Adrenal gland (tissue), 12 donors: ENCODE data around the gene SEMA5A. TPM values are rescaled to one million over a fixed set of nuclear protein-coding genes. Genes with fewer than 3 reads are reported as not detected.

Experiments
- DNase-seq, 7 donors: peaks; one replicate each; pipeline ENCODE4 v3.0.0-alpha.2; 2019 to 2020
- H3K27ac ChIP-seq, 5 donors: fragments of 200-600 bp; sonication (generic) in 4 of 5; 1 replicate in 3 of 5; 2 replicates in 2 of 5; pipeline versions ENCODE4 v1.5.1 to v1.8.0; 2016 to 2020; ENCODE audit warnings: mild to moderate bottlenecking in 1 of 5
- H3K27me3 ChIP-seq: fragments of 200-600 bp; 2 replicates; pipeline ENCODE4 v1.8.0; 2021
- H3K36me3 ChIP-seq, 2 donors: fragments of 200-600 bp; replicated peaks in 1 of 2; 1 replicate in 1 of 2; 2 replicates in 1 of 2; pipeline versions ENCODE4 v1.5.1 to v1.8.0; 2018 to 2022
- H3K4me1 ChIP-seq, 2 donors: fragments of 200-600 bp; replicated peaks in 1 of 2; 1 replicate in 1 of 2; 2 replicates in 1 of 2; pipeline versions ENCODE4 v1.5.1 to v1.8.0; 2018 to 2021
- H3K4me3 ChIP-seq, 4 donors: fragments of 200-600 bp; sonication (generic) in 3 of 4; one replicate each; pipeline ENCODE4 v1.5.1; 2016 to 2018
- H3K9me3 ChIP-seq, 3 donors: fragments of 200-600 bp; sonication (generic) in 1 of 3; replicated peaks in 1 of 3; 1 replicate in 2 of 3; 2 replicates in 1 of 3; pipeline versions ENCODE4 v1.5.1 to v1.8.0; 2016 to 2021
- POLR2A ChIP-seq, 2 donors: fragments of 450-650 bp; IDR thresholded peaks; one replicate each; pipeline ENCODE4 v1.6.1; 2017; ENCODE audit warnings: antibody characterized with exemption in 2 of 2, mild to moderate bottlenecking in 2 of 2, moderate library complexity in 1 of 2
- WGBS, 4 donors: extraction: QIAGEN DNeasy Blood & Tissue Kit in 2 of 4; methylation state at CpG; one replicate each; pipeline versions ENCODE4 v1.1.5 to v1.1.7; 2013 to 2017; 5-methylcytosine and 5-hydroxymethylcytosine counted together
- intact Hi-C, 2 donors: fragments of 100-400 bp; cut with DNase I; formaldehyde crosslinking; loops; one replicate each; pipeline versions ENCODE4 v1.14.1 to v1.15.0; 2022 to 2023
- polyA plus RNA-seq, 3 donors: library from polyadenylated mRNA; stranded (reverse); fragments of 200-250 nt in 2 of 3; fragments of 350-450 nt in 1 of 3; fragmentation: Illumina TruSeq in 1 of 3; extraction: RNeasy Lipid Tissue Mini Kit (QIAGEN cat#74804) in 1 of 3; gene quantifications; one replicate each; pipeline ENCODE4 v1.2.3, GENCODE V29; 2013 to 2014
- total RNA-seq, 9 donors: library from RNA; depleted of rRNA in 4 of 9; stranded (reverse); fragments of >200 nt in 4 of 9; fragments of 120-200 nt in 1 of 9; fragmentation: NEBNext Ultra II Directional in 1 of 9; extraction: Animal tissue kit (Norgen Biotek cat#: 25700) in 1 of 9; gene quantifications; one replicate each; pipeline versions ENCODE4 v1.1.0 to v1.2.4, GENCODE V29; 2013 to 2023
- TF ChIP-seq, protein P1 (sequence below), 6 experiments: fragments of 450-650 bp in 4 of 6; fragments of 200-600 bp in 2 of 6; sonication (generic) in 1 of 6; IDR thresholded peaks; 1 replicate in 5 of 6; 2 replicates in 1 of 6; pipeline versions ENCODE4 v1.5.1 to v1.8.0; 2016 to 2021; ENCODE audit warnings: antibody characterized with exemption in 6 of 6, mild to moderate bottlenecking in 2 of 6, moderate library complexity in 1 of 6
- donor health status: healthy with polysubstance abuse.
- donor health status: Bipolar disorder and iron deficiency.
- donor health status: DM: yes; HTN: yes; CAD: no.
- donor health status: DM: no; HTN: no; CAD: no.
- donor health status: DM: no; HTN: no; CAD: no.
- donor health status: DM: yes; HTN: yes; CAD: no.

SEMA5A gene
- total and polyA plus RNA-seq, 12 donors, result 0.40 to 6.0 (median 2.6) TPM

GRCh38 chr5:9500625-9501024 lies 45.2 kb downstream of the SEMA5A start:
- WGBS, 4 donors, result 65 to 77% (median 66%) methylated on average over 2 of the region's 2 CpGs

DNA sequence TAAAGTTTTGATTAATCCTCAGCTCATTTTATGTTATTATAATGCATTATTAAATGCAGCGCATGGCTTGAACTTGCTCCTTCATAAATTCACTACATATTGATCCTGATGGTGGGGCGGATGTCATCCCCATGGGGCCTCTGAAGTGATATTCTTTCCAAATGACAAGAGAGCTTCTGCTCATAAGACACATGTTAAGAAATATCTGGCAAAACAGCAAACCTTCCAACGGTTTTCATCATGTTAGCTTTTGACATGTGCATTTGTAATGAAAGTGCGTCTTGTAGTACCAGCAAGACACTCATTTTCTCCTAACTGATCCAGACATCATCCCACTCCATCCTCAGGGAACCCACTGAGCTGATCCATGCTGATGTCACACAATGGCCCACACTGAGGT lies 45.7 kb downstream of the SEMA5A start:
- WGBS, 4 donors, result 82 to 85% (median 84%) methylated on average over 4 of the region's 4 CpGs

More at GRCh38 chr5:9500625-9501024, 45.2 kb downstream of the SEMA5A start:
- H3K36me3 ChIP-seq, result no peaks in the 10 kb centered on the region
- intact Hi-C loops, result no loop called here
- no peak overlapping the region for H3K4me3 ChIP-seq
- DNase-seq, result no peak
- no peaks in the 10 kb centered on the region for H3K9me3 ChIP-seq
- no peaks in the 10 kb centered on the region for H3K4me1 ChIP-seq
- H3K27me3 ChIP-seq, result peaks cover 4% of the 10 kb centered on the region
- no peak overlapping the region for H3K27ac ChIP-seq
- no peak for TF ChIP-seq POLR2A (IDR thresholded peaks at IDR 0.05)
- TF ChIP-seq, protein P1, sequence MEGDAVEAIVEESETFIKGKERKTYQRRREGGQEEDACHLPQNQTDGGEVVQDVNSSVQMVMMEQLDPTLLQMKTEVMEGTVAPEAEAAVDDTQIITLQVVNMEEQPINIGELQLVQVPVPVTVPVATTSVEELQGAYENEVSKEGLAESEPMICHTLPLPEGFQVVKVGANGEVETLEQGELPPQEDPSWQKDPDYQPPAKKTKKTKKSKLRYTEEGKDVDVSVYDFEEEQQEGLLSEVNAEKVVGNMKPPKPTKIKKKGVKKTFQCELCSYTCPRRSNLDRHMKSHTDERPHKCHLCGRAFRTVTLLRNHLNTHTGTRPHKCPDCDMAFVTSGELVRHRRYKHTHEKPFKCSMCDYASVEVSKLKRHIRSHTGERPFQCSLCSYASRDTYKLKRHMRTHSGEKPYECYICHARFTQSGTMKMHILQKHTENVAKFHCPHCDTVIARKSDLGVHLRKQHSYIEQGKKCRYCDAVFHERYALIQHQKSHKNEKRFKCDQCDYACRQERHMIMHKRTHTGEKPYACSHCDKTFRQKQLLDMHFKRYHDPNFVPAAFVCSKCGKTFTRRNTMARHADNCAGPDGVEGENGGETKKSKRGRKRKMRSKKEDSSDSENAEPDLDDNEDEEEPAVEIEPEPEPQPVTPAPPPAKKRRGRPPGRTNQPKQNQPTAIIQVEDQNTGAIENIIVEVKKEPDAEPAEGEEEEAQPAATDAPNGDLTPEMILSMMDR (IDR thresholded peaks at IDR 0.05), result no peak

GRCh38 chr5:9499498-9499876 lies 46.4 kb downstream of the SEMA5A start:
- intact Hi-C loops, result no loop called here
- Histone ChIP-seq H3K9me3 (no peaks in the 10 kb centered on the region), H3K4me1 (no peaks in the 10 kb centered on the region), H3K4me3 (no peak overlapping the region), H3K27ac (no peak overlapping the region), H3K36me3 (no peaks in the 10 kb centered on the region), H3K27me3 (peaks cover 4% of the 10 kb centered on the region)
- DNase-seq, result no peak
- no peak for TF ChIP-seq POLR2A (IDR thresholded peaks at IDR 0.05)
- TF ChIP-seq, protein P1 (IDR thresholded peaks at IDR 0.05), result no peak
- 70 to 92% (median 85%) methylated on average over 1 of the region's 1 CpG for WGBS, 4 donors

More for the DNA sequence above, 45.7 kb downstream of the SEMA5A start:
- Histone ChIP-seq H3K27me3 (peaks cover 4% of the 10 kb centered on the region), H3K36me3 (no peaks in the 10 kb centered on the region), H3K27ac (no peak overlapping the region), H3K4me3 (no peak overlapping the region), H3K4me1 (no peaks in the 10 kb centered on the region), H3K9me3 (no peaks in the 10 kb centered on the region)
- TF ChIP-seq, protein P1 (IDR thresholded peaks at IDR 0.05), result no peak
- no peak for TF ChIP-seq POLR2A (IDR thresholded peaks at IDR 0.05)
- intact Hi-C loops, result no loop called here
- no peak for DNase-seq

DNA sequence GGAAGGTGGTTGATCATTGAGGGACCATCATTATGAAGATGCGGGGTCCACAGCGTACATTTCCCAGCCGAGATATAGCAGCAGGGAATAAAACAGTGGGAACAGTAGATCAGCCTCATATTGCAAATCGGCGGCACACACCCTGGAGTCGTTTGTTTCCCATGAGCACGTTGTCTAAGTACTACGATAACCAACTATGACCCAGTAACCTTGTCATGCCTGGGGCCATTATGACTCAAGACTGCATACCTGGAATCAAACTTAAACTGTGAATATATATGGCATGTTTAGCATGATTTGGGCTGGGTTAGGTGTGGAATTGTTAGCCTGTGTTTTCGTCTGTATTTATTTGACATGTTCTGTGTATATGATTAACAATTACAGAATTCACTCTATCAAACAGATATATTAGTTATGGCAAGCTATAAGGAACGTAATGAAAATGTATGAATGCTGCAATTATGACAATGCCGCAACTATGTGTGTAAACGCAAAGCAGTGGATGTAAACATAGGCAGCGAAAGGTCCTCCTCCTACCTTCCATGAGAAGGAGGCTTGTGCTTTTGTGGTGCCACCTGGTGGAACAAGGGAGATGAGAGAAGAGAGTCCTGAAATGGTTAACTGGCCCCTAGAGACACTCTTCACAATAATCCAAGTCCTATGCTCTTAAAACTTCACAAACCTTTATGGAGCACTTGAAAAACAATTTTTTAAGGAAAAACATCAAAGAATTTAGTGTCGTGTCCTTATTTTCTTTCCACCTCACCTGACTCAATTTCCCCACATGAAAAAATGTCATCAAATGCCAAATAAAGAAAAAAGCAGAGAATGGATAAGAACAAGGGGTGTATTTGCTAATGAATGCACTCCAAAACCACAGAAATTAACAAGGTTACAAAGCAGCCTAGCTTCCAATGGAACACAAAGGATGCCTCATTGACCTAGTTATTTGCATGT lies 47.1 kb downstream of the SEMA5A start:
- no peak for DNase-seq
- no peaks in the 10 kb centered on the region for H3K4me1 ChIP-seq
- no peak overlapping the region for H3K27ac ChIP-seq
- intact Hi-C loops, result no loop called here
- TF ChIP-seq, protein P1 (IDR thresholded peaks at IDR 0.05), result no peak
- no peak for TF ChIP-seq POLR2A (IDR thresholded peaks at IDR 0.05)
- no peaks in the 10 kb centered on the region for H3K9me3 ChIP-seq
- H3K4me3 ChIP-seq, result no peak overlapping the region
- H3K27me3 ChIP-seq, result peaks cover 4% of the 10 kb centered on the region
- 82 to 87% (median 85%) methylated on average over 14 of the region's 14 CpGs for WGBS, 4 donors
- no peaks in the 10 kb centered on the region for H3K36me3 ChIP-seq
